Adrenal gland (tissue), 12 donors: ENCODE results near the gene CYP26A1. TPM values are rescaled to one million over a fixed set of nuclear protein-coding genes. Genes with fewer than 3 reads are reported as not detected.

Experiments used
- DNase-seq, 7 donors: peaks; one replicate each; pipeline ENCODE4 v3.0.0-alpha.2; 2019 to 2020
- H3K27ac ChIP-seq, 5 donors: fragments of 200-600 bp; sonication (generic) in 4 of 5; 1 replicate in 3 of 5; 2 replicates in 2 of 5; pipeline versions ENCODE4 v1.5.1 to v1.8.0; 2016 to 2020; ENCODE audit warnings: mild to moderate bottlenecking in 1 of 5
- H3K27me3 ChIP-seq: fragments of 200-600 bp; 2 replicates; pipeline ENCODE4 v1.8.0; 2021
- H3K36me3 ChIP-seq, 2 donors: fragments of 200-600 bp; replicated peaks in 1 of 2; 1 replicate in 1 of 2; 2 replicates in 1 of 2; pipeline versions ENCODE4 v1.5.1 to v1.8.0; 2018 to 2022
- H3K4me1 ChIP-seq, 2 donors: fragments of 200-600 bp; replicated peaks in 1 of 2; 1 replicate in 1 of 2; 2 replicates in 1 of 2; pipeline versions ENCODE4 v1.5.1 to v1.8.0; 2018 to 2021
- H3K4me3 ChIP-seq, 4 donors: fragments of 200-600 bp; sonication (generic) in 3 of 4; one replicate each; pipeline ENCODE4 v1.5.1; 2016 to 2018
- H3K9me3 ChIP-seq, 3 donors: fragments of 200-600 bp; sonication (generic) in 1 of 3; replicated peaks in 1 of 3; 1 replicate in 2 of 3; 2 replicates in 1 of 3; pipeline versions ENCODE4 v1.5.1 to v1.8.0; 2016 to 2021
- POLR2A ChIP-seq, 2 donors: fragments of 450-650 bp; IDR thresholded peaks; one replicate each; pipeline ENCODE4 v1.6.1; 2017; ENCODE audit warnings: antibody characterized with exemption in 2 of 2, mild to moderate bottlenecking in 2 of 2, moderate library complexity in 1 of 2
- WGBS, 4 donors: extraction: QIAGEN DNeasy Blood & Tissue Kit in 2 of 4; methylation state at CpG; one replicate each; pipeline versions ENCODE4 v1.1.5 to v1.1.7; 2013 to 2017; 5-methylcytosine and 5-hydroxymethylcytosine counted together
- intact Hi-C, 2 donors: fragments of 100-400 bp; cut with DNase I; formaldehyde crosslinking; loops; one replicate each; pipeline versions ENCODE4 v1.14.1 to v1.15.0; 2022 to 2023
- polyA plus RNA-seq, 3 donors: library from polyadenylated mRNA; stranded (reverse); fragments of 200-250 nt in 2 of 3; fragments of 350-450 nt in 1 of 3; fragmentation: Illumina TruSeq in 1 of 3; extraction: RNeasy Lipid Tissue Mini Kit (QIAGEN cat#74804) in 1 of 3; gene quantifications; one replicate each; pipeline ENCODE4 v1.2.3, GENCODE V29; 2013 to 2014
- total RNA-seq, 9 donors: library from RNA; depleted of rRNA in 4 of 9; stranded (reverse); fragments of >200 nt in 4 of 9; fragments of 120-200 nt in 1 of 9; fragmentation: NEBNext Ultra II Directional in 1 of 9; extraction: Animal tissue kit (Norgen Biotek cat#: 25700) in 1 of 9; gene quantifications; one replicate each; pipeline versions ENCODE4 v1.1.0 to v1.2.4, GENCODE V29; 2013 to 2023
- TF ChIP-seq, protein P1 (sequence below), 6 experiments: fragments of 450-650 bp in 4 of 6; fragments of 200-600 bp in 2 of 6; sonication (generic) in 1 of 6; IDR thresholded peaks; 1 replicate in 5 of 6; 2 replicates in 1 of 6; pipeline versions ENCODE4 v1.5.1 to v1.8.0; 2016 to 2021; ENCODE audit warnings: antibody characterized with exemption in 6 of 6, mild to moderate bottlenecking in 2 of 6, moderate library complexity in 1 of 6
- donor health status: healthy with polysubstance abuse.
- donor health status: Bipolar disorder and iron deficiency.
- donor health status: DM: yes; HTN: yes; CAD: no.
- donor health status: DM: no; HTN: no; CAD: no.
- donor health status: DM: no; HTN: no; CAD: no.
- donor health status: DM: yes; HTN: yes; CAD: no.

CYP26A1 gene
- total and polyA plus RNA-seq, 12 donors: 0.06 to 4.2 (median 0.42) TPM; not detected in 4

DNA sequence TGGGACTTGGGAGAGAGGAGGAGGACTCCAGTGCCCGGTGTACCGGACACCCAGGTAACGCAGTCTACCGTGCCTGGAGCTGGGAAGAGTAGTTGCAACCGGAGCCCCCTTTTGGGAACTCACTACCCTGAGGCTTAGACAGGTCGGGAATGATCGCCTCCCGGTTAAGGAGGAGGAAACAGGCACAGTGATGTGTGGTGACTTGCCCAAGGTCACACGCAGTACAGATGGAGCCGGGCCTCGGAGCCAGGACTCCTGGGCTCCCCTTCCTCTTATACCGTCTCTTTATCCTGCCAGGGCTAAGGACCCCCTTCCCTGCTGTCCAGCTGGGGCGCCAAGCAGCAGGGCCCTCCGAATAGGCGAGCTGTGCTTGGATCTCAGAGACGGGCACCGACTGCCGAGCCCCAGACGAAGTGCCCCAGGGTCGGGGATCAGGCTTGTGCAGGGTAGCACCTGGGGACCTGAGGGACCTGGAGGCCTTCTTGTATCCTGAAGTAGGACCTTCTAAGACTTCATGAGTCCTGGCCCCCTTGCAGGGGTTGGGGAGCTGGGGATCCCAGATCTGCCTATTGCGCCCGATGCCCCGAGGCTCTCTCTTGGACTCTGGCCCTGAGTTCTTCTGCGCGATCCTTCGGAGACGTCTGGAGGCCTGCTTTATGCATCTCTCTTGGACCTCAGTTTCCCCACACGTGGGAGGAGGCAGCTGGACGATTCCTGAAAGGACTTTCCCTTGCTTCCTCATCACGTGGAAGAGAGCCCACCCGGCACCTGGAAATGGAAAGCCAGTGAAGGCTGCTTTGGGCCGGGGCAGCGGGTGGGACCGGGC is 767 bp upstream of the CYP26A1 start:
- Histone ChIP-seq H3K27me3 (peaks cover 48% of the 10 kb centered on the region), H3K4me1 (peaks cover 17 to 49% of the 10 kb centered on the region in 2 donors), H3K36me3 (no peaks in the 10 kb centered on the region), H3K27ac (no peak overlapping the region), H3K9me3 (no peaks in the 10 kb centered on the region), H3K4me3 (peak overlapping the region in 1 of 4 donors; percentile 33)
- intact Hi-C loops: no loop called here
- no peak for DNase-seq
- TF ChIP-seq, protein P1, sequence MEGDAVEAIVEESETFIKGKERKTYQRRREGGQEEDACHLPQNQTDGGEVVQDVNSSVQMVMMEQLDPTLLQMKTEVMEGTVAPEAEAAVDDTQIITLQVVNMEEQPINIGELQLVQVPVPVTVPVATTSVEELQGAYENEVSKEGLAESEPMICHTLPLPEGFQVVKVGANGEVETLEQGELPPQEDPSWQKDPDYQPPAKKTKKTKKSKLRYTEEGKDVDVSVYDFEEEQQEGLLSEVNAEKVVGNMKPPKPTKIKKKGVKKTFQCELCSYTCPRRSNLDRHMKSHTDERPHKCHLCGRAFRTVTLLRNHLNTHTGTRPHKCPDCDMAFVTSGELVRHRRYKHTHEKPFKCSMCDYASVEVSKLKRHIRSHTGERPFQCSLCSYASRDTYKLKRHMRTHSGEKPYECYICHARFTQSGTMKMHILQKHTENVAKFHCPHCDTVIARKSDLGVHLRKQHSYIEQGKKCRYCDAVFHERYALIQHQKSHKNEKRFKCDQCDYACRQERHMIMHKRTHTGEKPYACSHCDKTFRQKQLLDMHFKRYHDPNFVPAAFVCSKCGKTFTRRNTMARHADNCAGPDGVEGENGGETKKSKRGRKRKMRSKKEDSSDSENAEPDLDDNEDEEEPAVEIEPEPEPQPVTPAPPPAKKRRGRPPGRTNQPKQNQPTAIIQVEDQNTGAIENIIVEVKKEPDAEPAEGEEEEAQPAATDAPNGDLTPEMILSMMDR (IDR thresholded peaks at IDR 0.05): no peak
- TF ChIP-seq POLR2A (IDR thresholded peaks at IDR 0.05): no peak
- 2 to 7% (median 4%) methylated on average over 12 to 34 of the region's 34 CpGs for WGBS, 4 donors

DNA sequence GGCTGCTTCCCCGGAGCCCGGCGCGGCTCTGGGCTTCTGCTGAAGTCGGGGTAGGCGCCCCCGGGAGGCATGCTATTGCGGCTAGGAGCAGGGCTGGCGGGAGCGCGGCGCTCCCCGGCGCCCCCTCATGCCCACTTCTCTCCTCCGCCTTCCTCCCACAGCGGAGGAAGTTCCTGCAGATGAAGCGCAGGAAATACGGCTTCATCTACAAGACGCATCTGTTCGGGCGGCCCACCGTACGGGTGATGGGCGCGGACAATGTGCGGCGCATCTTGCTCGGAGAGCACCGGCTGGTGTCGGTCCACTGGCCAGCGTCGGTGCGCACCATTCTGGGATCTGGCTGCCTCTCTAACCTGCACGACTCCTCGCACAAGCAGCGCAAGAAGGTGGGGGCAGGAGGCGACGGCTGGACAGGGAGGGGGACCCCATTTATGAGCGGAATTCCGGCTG is 479 bp downstream of the CYP26A1 start:
- H3K36me3 ChIP-seq: no peaks in the 10 kb centered on the region
- H3K4me3 ChIP-seq: peak overlapping the region in 1 of 4 donors; percentile 33
- peaks cover 36% of the 10 kb centered on the region for H3K27me3 ChIP-seq
- H3K27ac ChIP-seq: no peak overlapping the region
- intact Hi-C loops: no loop called here
- H3K9me3 ChIP-seq: no peaks in the 10 kb centered on the region
- H3K4me1 ChIP-seq: peaks cover 17 to 43% of the 10 kb centered on the region in 2 donors
- no peak for DNase-seq
- no peak for TF ChIP-seq POLR2A (IDR thresholded peaks at IDR 0.05)
- TF ChIP-seq, protein P1 (IDR thresholded peaks at IDR 0.05): no peak
- 0 to 2% (median 1%) methylated on average over 3 to 40 of the region's 40 CpGs for WGBS, 4 donors

DNA sequence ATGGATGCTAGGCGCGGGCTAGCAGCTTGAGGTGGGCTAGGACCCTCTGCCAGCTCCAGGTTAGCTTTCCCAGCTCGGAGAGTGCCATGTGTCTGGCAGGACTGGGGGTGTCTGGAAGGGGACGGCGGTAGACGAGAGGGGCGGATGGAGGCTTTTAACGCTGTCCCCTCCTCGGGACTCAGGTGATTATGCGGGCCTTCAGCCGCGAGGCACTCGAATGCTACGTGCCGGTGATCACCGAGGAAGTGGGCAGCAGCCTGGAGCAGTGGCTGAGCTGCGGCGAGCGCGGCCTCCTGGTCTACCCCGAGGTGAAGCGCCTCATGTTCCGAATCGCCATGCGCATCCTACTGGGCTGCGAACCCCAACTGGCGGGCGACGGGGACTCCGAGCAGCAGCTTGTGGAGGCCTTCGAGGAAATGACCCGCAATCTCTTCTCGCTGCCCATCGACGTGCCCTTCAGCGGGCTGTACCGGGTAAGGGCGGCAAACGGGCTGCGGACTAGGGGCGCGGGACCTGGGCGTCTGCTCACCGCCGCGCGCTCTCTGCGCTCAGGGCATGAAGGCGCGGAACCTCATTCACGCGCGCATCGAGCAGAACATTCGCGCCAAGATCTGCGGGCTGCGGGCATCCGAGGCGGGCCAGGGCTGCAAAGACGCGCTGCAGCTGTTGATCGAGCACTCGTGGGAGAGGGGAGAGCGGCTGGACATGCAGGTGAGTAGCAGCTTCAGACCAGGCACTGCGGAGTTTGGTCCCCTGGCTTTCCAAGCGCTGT is 1.1 kb downstream of the CYP26A1 start:
- TF ChIP-seq POLR2A (IDR thresholded peaks at IDR 0.05): no peak
- TF ChIP-seq, protein P1 (IDR thresholded peaks at IDR 0.05): no peak
- no peaks in the 10 kb centered on the region for H3K36me3 ChIP-seq
- no peaks in the 10 kb centered on the region for H3K9me3 ChIP-seq
- no peak overlapping the region for H3K27ac ChIP-seq
- WGBS, 4 donors: 3 to 10% (median 4%) methylated on average over 3 to 67 of the region's 67 CpGs
- peak overlapping the region in 1 of 4 donors; percentile 33 for H3K4me3 ChIP-seq
- no peak for DNase-seq
- peaks cover 30% of the 10 kb centered on the region for H3K27me3 ChIP-seq
- intact Hi-C loops: no loop called here
- H3K4me1 ChIP-seq: peaks cover 17 to 43% of the 10 kb centered on the region in 2 donors
